ENCODE data around the gene SYNDIG1. TPM values are rescaled to one million over a fixed set of nuclear protein-coding genes. Genes with fewer than 3 reads are reported as not detected.

Gene SYNDIG1
- total RNA-seq, 1 donor, result not detected

- TF ChIP-seq CTCF (IDR thresholded peaks at IDR 0.05; ENCODE audit: insufficient read depth, low read depth, low read length), result no peak
- DNase-seq (ENCODE audit: low read depth), result no peak
Observed at GRCh38 chr20:24637941-24638340, 168.5 kb downstream of the SYNDIG1 start.

GRCh38 chr20:24638591-24639548 lies 169.4 kb downstream of the SYNDIG1 start:
- DNase-seq (ENCODE audit: low read depth), result no peak
- no peak overlapping the region for H3K4me3 ChIP-seq (ENCODE audit: low read depth, low read length)
- no peak for TF ChIP-seq CTCF (IDR thresholded peaks at IDR 0.05; ENCODE audit: insufficient read depth, low read depth, low read length)

More at GRCh38 chr20:24637941-24638340, 168.5 kb downstream of the SYNDIG1 start:
- no peak overlapping the region for H3K4me3 ChIP-seq (ENCODE audit: low read depth, low read length)

GRCh38 chr20:24640276-24640675 lies 170.8 kb downstream of the SYNDIG1 start:
- TF ChIP-seq CTCF (IDR thresholded peaks at IDR 0.05; ENCODE audit: insufficient read depth, low read depth, low read length), result no peak
- no peak overlapping the region for H3K4me3 ChIP-seq (ENCODE audit: low read depth, low read length)
- DNase-seq (ENCODE audit: low read depth), result no peak

GRCh38 chr20:24640686-24641085 lies 171.3 kb downstream of the SYNDIG1 start:
- no peak for TF ChIP-seq CTCF (IDR thresholded peaks at IDR 0.05; ENCODE audit: insufficient read depth, low read depth, low read length)
- no peak for DNase-seq (ENCODE audit: low read depth)
- H3K4me3 ChIP-seq (ENCODE audit: low read depth, low read length), result no peak overlapping the region

GRCh38 chr20:24643731-24644626 lies 174.6 kb downstream of the SYNDIG1 start:
- no peak for DNase-seq (ENCODE audit: low read depth)
- H3K4me3 ChIP-seq (ENCODE audit: low read depth, low read length), result no peak overlapping the region
- no peak for TF ChIP-seq CTCF (IDR thresholded peaks at IDR 0.05; ENCODE audit: insufficient read depth, low read depth, low read length)

GRCh38 chr20:24646321-24646720 lies 176.9 kb downstream of the SYNDIG1 start:
- H3K4me3 ChIP-seq (ENCODE audit: low read depth, low read length), result no peak overlapping the region
- DNase-seq (ENCODE audit: low read depth), result no peak
- no peak for TF ChIP-seq CTCF (IDR thresholded peaks at IDR 0.05; ENCODE audit: insufficient read depth, low read depth, low read length)

Data from fibroblast of villous mesenchyme (primary cell).